ENCODE measurements around the gene MAGEC3. TPM values are rescaled to one million over a fixed set of nuclear protein-coding genes. Genes with fewer than 3 reads are reported as not detected.

MAGEC3 gene
- total and polyA plus RNA-seq, 2 of the 13 experiments (the other 11 are each of a cell fraction or from before 2014, with no cell fraction given), result not detected

DNA sequence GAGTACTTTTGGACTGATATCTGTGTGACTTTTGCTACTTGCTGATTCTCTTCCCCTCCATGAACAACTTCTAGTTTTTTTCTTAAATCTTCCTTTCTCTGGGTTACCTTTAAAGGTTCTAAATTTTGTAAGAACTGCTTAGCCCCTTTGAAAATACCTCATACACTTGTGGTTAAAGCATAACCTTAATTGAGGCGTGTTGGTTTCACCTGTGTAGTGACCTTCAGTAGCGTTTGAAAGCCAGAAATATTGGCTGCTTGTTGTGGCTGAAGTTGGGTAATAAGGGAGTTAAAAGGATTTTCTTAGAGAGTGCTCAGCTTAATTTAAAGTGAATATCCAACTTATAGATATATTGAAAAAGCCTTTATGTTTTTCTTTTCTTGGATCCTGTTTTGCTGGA lies 97.5 kb downstream of the MAGEC3 start:
- no peak overlapping the region for H3K4me3 ChIP-seq (replicated peaks in 1 of 3; ENCODE audit: insufficient read depth in 1 of 3, low read depth in 2 of 3, low read length in 3 of 3)

More for the DNA sequence above, 97.5 kb downstream of the MAGEC3 start:
- POLR2A ChIA-PET, result no interaction called here
- BruUV-seq (replicated peaks), result no TSS peak
- H3K4me2 ChIP-seq (ENCODE audit: low read depth, low read length), result no peak overlapping the region
- no peak for ATAC-seq
- FAIRE-seq, result no peak
- CTCF ChIA-PET (ENCODE audit: low intra/inter-chr PET ratio, low total read pairs), result no interaction called here
- intact Hi-C loops (cut with micrococcal nuclease; ENCODE audit: unreplicated experiment), result no loop called here
- no peak overlapping the region for H3K9ac ChIP-seq (ENCODE audit: insufficient read depth, low read depth, low read length)
- H2AFZ ChIP-seq (ENCODE audit: low read length), result no peak overlapping the region
- H3K27ac ChIP-seq (ENCODE audit: extremely low read length, insufficient read depth, low read length), result no peak overlapping the region
- peaks cover 27% of the 10 kb centered on the region for H3K9me3 ChIP-seq (ENCODE audit: low read length)
- no peaks in the 10 kb centered on the region for H3K36me3 ChIP-seq (replicated peaks in 1 of 2; ENCODE audit: control insufficient read depth in 1 of 2, insufficient read depth in 2 of 2, low read length in 2 of 2)
- in situ Hi-C loops (cut with HindIII; ENCODE audit: extremely low pct_ligation_motif_present, low pct_unique_long_range_greater_than_20kb), result no loop called here
- no peak for TF ChIP-seq NPAS2 (CRISPR knock-in tag; IDR thresholded peaks at IDR 0.05; ENCODE audit: borderline replicate concordance)
- TF ChIP-seq ZNF3 (CRISPR knock-in tag; IDR thresholded peaks at IDR 0.05), result no peak
- no peak for TF ChIP-seq ZNF879 (CRISPR knock-in tag; IDR thresholded peaks at IDR 0.05)
- no peak for TF ChIP-seq ZNF775 (CRISPR knock-in tag; IDR thresholded peaks at IDR 0.05; ENCODE audit: borderline replicate concordance)
- no peak for TF ChIP-seq MXD4 (CRISPR knock-in tag; IDR thresholded peaks at IDR 0.05)
- no peak for TF ChIP-seq CBX2 (IDR thresholded peaks at IDR 0.05; ENCODE audit: low read depth, low read length)
- TF ChIP-seq CBX2 (CRISPR knock-in tag; IDR thresholded peaks at IDR 0.05; ENCODE audit: low read depth), result no peak
- no peak for TF ChIP-seq PHF21A (CRISPR knock-in tag; IDR thresholded peaks at IDR 0.05)
- no peak for TF ChIP-seq STAT5B (CRISPR knock-in tag; IDR thresholded peaks at IDR 0.05)
- TF ChIP-seq GPN1 (CRISPR knock-in tag; IDR thresholded peaks at IDR 0.05; ENCODE audit: borderline replicate concordance), result no peak
- TF ChIP-seq, protein P1, sequence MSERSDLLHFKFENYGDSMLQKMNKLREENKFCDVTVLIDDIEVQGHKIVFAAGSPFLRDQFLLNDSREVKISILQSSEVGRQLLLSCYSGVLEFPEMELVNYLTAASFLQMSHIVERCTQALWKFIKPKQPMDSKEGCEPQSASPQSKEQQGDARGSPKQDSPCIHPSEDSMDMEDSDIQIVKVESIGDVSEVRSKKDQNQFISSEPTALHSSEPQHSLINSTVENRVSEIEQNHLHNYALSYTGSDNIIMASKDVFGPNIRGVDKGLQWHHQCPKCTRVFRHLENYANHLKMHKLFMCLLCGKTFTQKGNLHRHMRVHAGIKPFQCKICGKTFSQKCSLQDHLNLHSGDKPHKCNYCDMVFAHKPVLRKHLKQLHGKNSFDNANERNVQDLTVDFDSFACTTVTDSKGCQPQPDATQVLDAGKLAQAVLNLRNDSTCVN (CRISPR knock-in tag; IDR thresholded peaks at IDR 0.05; ENCODE audit: borderline replicate concordance), result no peak
- TF ChIP-seq, protein P2, sequence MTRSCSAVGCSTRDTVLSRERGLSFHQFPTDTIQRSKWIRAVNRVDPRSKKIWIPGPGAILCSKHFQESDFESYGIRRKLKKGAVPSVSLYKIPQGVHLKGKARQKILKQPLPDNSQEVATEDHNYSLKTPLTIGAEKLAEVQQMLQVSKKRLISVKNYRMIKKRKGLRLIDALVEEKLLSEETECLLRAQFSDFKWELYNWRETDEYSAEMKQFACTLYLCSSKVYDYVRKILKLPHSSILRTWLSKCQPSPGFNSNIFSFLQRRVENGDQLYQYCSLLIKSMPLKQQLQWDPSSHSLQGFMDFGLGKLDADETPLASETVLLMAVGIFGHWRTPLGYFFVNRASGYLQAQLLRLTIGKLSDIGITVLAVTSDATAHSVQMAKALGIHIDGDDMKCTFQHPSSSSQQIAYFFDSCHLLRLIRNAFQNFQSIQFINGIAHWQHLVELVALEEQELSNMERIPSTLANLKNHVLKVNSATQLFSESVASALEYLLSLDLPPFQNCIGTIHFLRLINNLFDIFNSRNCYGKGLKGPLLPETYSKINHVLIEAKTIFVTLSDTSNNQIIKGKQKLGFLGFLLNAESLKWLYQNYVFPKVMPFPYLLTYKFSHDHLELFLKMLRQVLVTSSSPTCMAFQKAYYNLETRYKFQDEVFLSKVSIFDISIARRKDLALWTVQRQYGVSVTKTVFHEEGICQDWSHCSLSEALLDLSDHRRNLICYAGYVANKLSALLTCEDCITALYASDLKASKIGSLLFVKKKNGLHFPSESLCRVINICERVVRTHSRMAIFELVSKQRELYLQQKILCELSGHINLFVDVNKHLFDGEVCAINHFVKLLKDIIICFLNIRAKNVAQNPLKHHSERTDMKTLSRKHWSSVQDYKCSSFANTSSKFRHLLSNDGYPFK (CRISPR knock-in tag; IDR thresholded peaks at IDR 0.05; ENCODE audit: borderline replicate concordance), result no peak
- no peaks in the 10 kb centered on the region for H4K20me1 ChIP-seq (ENCODE audit: insufficient read depth, low read length)
- 0% methylated on average over 2 of the region's 2 CpGs for WGBS (ENCODE audit: low lambda C conversion rate)
- H3K4me1 ChIP-seq (ENCODE audit: insufficient read depth, low read length), result no peaks in the 10 kb centered on the region
- H3K79me2 ChIP-seq (ENCODE audit: insufficient read depth, low read length), result no peaks in the 10 kb centered on the region
- DNase-seq (ENCODE audit: low spot score), result no peak
- no peaks in the 10 kb centered on the region for H3K27me3 ChIP-seq (ENCODE audit: control insufficient read depth in 1 of 2, insufficient read depth in 2 of 2, low read length in 2 of 2)
